ENCODE data around the gene LCP1.

The LCP1 gene

GRCh38 chr13:46207828-46208227 lies 25.9 kb upstream of the LCP1 start:
- TF ChIP-seq, protein P1, sequence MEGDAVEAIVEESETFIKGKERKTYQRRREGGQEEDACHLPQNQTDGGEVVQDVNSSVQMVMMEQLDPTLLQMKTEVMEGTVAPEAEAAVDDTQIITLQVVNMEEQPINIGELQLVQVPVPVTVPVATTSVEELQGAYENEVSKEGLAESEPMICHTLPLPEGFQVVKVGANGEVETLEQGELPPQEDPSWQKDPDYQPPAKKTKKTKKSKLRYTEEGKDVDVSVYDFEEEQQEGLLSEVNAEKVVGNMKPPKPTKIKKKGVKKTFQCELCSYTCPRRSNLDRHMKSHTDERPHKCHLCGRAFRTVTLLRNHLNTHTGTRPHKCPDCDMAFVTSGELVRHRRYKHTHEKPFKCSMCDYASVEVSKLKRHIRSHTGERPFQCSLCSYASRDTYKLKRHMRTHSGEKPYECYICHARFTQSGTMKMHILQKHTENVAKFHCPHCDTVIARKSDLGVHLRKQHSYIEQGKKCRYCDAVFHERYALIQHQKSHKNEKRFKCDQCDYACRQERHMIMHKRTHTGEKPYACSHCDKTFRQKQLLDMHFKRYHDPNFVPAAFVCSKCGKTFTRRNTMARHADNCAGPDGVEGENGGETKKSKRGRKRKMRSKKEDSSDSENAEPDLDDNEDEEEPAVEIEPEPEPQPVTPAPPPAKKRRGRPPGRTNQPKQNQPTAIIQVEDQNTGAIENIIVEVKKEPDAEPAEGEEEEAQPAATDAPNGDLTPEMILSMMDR (IDR thresholded peaks at IDR 0.05), result no peak

DNA sequence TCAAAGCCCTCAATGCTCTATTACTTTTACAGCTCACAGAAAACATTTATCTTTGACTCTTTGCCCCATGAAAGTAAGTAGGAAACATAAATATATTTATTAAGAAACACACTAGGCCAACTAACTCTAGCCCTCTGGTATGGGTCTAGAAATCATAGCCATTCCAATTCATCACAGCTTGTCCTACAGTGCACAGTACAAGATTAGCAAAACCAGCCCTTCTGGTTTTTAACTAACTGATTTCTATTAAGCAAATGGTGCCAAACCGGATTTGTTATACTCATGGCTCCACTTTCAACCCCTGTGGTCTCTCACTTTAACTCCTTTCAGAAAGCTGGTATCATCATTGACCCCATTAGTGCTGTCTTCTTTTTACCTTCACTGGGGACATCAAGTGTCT lies 24.2 kb upstream of the LCP1 start:
- TF ChIP-seq, protein P1 (IDR thresholded peaks at IDR 0.05), result no peak

DNA sequence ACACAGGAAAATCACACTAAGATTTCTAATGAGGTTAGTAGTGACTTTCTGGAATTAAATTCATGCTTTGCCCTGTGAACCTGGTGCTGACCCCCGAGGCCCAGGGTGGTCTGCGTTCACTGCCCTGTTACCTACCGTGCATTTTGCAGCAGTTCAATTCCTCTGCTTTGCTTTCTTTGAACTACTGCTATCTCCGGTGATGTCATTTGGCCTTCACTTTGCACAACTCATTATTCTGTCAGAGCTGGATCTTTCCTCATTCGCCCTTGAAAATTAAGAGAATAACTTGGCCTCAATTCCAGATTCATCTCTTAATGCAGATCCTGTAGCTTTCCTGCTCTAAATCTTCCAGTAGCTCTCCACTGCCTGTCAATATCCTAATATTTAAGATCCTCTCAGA lies 21.0 kb upstream of the LCP1 start:
- TF ChIP-seq, protein P1 (IDR thresholded peaks at IDR 0.05), result no peak

GRCh38 chr13:46202188-46202795 lies 20.3 kb upstream of the LCP1 start:
- TF ChIP-seq, protein P1 (IDR thresholded peaks at IDR 0.05), result no peak

- TF ChIP-seq, protein P1 (IDR thresholded peaks at IDR 0.05), result no peak
Observed at GRCh38 chr13:46198696-46199193, 16.8 kb upstream of the LCP1 start.

DNA sequence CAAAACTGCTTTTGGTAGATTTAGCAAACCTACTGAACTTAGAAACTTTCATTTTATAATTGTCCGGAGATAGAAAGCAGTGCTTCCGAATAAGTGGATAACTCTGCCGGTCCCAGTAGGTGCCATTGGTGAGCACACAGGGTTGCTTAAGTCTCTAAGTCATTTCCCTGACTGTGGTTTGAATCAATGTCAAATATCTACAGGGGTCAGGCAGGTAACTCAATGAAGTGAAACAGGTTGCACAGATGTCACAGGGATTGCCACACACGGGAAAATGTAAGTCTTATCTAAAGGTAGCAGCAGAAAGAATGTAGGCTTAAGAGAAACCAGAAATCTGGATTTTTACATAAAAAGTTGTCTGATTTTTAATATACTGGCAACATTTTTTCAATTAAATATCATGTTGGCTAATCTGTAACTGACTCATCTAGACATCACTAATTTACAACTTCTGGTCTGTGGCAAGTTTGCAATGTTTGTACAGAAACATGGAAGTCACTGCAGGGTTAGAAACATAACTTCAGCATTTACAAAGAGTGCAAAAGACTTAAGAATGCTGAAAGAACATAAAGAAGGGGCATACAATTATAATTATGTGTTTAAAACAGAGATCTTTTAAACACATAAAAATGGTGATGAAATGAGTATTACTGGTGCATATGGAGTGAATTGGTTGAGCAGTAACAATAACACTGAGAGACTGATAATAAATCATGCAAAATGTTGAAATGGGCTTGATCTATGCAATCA lies 15.5 kb upstream of the LCP1 start:
- TF ChIP-seq, protein P1 (IDR thresholded peaks at IDR 0.05), result no peak

DNA sequence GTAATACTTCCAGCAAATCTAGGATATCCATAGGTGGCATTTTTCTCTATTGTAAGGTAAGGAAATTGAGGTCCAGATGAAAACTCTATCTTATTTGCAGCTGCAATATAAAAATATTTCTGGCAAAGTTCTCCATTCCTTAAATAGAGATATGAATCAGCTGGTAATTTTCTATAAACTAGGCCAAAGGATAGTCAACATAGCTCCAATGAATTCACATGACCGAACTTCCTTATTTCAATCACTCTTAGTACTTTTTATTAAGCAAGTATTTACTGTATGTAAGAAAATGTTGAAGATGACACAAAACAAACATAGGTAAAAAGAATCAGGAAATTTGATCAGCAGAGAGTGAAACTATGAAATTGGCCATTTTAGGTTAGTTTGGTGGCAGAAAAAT lies 13.0 kb upstream of the LCP1 start:
- TF ChIP-seq, protein P1 (IDR thresholded peaks at IDR 0.05), result no peak

All from LNCAP (cell line).